PC-3 (cell line): ENCODE measurements around the gene DNAJB4. TPM values are rescaled to one million over a fixed set of nuclear protein-coding genes. Genes with fewer than 3 reads are reported as not detected.

ENCODE experiments used
- ATAC-seq: fragments of 200-7000 bp; cut with Tn5 transposase; 2 replicates; pipeline ENCODE4 v1.9.1; 2020; ENCODE audit warnings: mild to moderate bottlenecking, moderate library complexity
- BruUV-seq: library from RNA; stranded (reverse); fragments of 400-500 nt; replicated peaks from 2 replicates; lab custom pipeline; 2021; lab: Mats Ljungman, UMichigan
- CTCF ChIA-PET: fragments of 300-600 bp; sonication (Branson Sonifier 250); formaldehyde crosslinking; loops from one replicate; lab custom pipeline; 2022; ENCODE audit warnings: antibody characterized with exemption; lab: Charles Lee
- POLR2A ChIA-PET: fragments of 300-600 bp; sonication (Branson Sonifier 250); formaldehyde crosslinking; loops from one replicate; lab custom pipeline; 2022; ENCODE audit warnings: antibody characterized with exemption; ENCODE audit not compliant: unreplicated experiment; lab: Charles Lee
- DNase-seq: peaks from one replicate; pipeline ENCODE4 v3.0.0-alpha.2; 2015
- H2AFZ ChIP-seq: fragments of 300-600 bp; sonication (generic); 2 replicates; pipeline ENCODE4 v1.6.0; 2016; ENCODE audit warnings: antibody characterized with exemption, low read length
- H3F3A ChIP-seq: fragments of 300-600 bp; sonication (generic); one replicate; pipeline ENCODE4 v1.6.0; 2017; ENCODE audit warnings: antibody characterized with exemption, low read length, control low read depth, mild to moderate bottlenecking; ENCODE audit not compliant: unreplicated experiment
- H3K27ac ChIP-seq: fragments of 300-600 bp; sonication (generic); 2 replicates; pipeline ENCODE4 v1.5.1; 2016; ENCODE audit warnings: mild to moderate bottlenecking, low read length
- H3K27me3 ChIP-seq: fragments of 300-600 bp; sonication (generic); 2 replicates; pipeline ENCODE4 v1.6.1; 2016; ENCODE audit warnings: low read length, mixed read lengths
- H3K36me3 ChIP-seq: fragments of 300-600 bp; sonication (generic); 2 replicates; pipeline ENCODE4 v1.6.1; 2016; ENCODE audit warnings: low read depth, mixed run types, low read length, mixed read lengths
- H3K4me1 ChIP-seq: fragments of 300-600 bp; sonication (generic); 2 replicates; pipeline ENCODE4 v1.5.1; 2016; ENCODE audit warnings: low read length; ENCODE audit not compliant: insufficient read depth
- H3K4me2 ChIP-seq: fragments of 300-600 bp; sonication (generic); 2 replicates; pipeline ENCODE4 v1.6.0; 2016; ENCODE audit warnings: low read length
- H3K4me3 ChIP-seq: fragments of 300-600 bp; sonication (generic); 2 replicates; pipeline ENCODE4 v1.5.1; 2016; ENCODE audit warnings: mild to moderate bottlenecking, low read length, mixed read lengths
- H3K79me2 ChIP-seq: fragments of 300-600 bp; sonication (generic); 2 replicates; pipeline ENCODE4 v1.6.1; 2017; ENCODE audit warnings: low read length, mixed read lengths
- H3K9ac ChIP-seq: fragments of 300-600 bp; sonication (generic); 2 replicates; pipeline ENCODE4 v1.6.0; 2016; ENCODE audit warnings: mild to moderate bottlenecking, low read length
- H3K9me2 ChIP-seq: fragments of 300-600 bp; sonication (generic); replicated peaks from 2 replicates; pipeline ENCODE4 v1.6.1; 2016; ENCODE audit warnings: mixed run types, low read length, mixed read lengths
- H3K9me3 ChIP-seq: fragments of 300-600 bp; sonication (generic); 2 replicates; pipeline ENCODE4 v1.6.1; 2016; ENCODE audit warnings: low read length, mixed read lengths
- H4K20me1 ChIP-seq: fragments of 300-600 bp; sonication (generic); 2 replicates; pipeline ENCODE4 v1.6.1; 2016; ENCODE audit warnings: low read length, mixed read lengths
- EZH2 ChIP-seq: fragments of 300-600 bp; sonication (generic); IDR thresholded peaks from one replicate; pipeline ENCODE4 v1.6.1; 2017; ENCODE audit warnings: antibody characterized with exemption, mild to moderate bottlenecking, low read length; ENCODE audit not compliant: unreplicated experiment
- EZH2phosphoT487 ChIP-seq: fragments of 300-600 bp; sonication (generic); IDR thresholded peaks from 2 replicates; pipeline ENCODE4 v1.6.1; 2018; ENCODE audit warnings: mild to moderate bottlenecking, antibody characterized with exemption, low read length, borderline replicate concordance
- intact Hi-C: fragments of 100-400 bp; cut with micrococcal nuclease; formaldehyde crosslinking; loops from 2 replicates; pipeline ENCODE4 v1.9.0; 2023
- total RNA-seq: library from RNA; depleted of rRNA; stranded (reverse); fragments of >200 nt; gene quantifications from 2 replicates; pipeline ENCODE4 v1.2.3, GENCODE V29; 2014
- TF ChIP-seq, protein P1 (sequence below): fragments of 300-600 bp; sonication (generic); conservative IDR thresholded peaks from 2 replicates; pipeline ENCODE4 v1.5.1; 2017; ENCODE audit warnings: antibody characterized with exemption, low read depth, mild to moderate bottlenecking, low read length

Gene DNAJB4
- total RNA-seq, 1 experiment from 2014 or later: 4.5 TPM

DNA sequence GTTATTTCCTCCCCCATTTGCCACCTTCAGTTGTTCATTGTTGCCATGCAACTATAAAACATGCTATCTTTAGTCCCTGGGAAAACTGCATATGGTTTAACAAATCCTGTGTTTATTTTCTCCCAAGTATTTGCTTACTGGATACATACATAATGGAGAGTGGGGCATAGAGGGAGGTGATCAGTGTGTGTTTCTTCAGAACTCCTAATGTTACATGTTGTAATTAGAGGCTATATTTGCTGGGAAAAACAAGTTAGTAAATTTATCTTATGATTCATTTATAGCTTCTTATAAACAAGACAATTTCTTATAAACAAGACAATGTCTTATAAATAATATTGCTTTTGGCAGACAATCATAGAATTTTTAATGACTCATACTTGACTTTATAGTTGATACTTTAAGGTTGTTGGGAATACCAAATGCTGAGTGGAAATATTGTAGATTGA, 33.8 kb downstream of the DNAJB4 start:
- peak overlapping the region; percentile 25; the same call in 1 of the 2 replicates for H3K9ac ChIP-seq
- no peak for TF ChIP-seq EZH2phosphoT487
- TF ChIP-seq, protein P1, sequence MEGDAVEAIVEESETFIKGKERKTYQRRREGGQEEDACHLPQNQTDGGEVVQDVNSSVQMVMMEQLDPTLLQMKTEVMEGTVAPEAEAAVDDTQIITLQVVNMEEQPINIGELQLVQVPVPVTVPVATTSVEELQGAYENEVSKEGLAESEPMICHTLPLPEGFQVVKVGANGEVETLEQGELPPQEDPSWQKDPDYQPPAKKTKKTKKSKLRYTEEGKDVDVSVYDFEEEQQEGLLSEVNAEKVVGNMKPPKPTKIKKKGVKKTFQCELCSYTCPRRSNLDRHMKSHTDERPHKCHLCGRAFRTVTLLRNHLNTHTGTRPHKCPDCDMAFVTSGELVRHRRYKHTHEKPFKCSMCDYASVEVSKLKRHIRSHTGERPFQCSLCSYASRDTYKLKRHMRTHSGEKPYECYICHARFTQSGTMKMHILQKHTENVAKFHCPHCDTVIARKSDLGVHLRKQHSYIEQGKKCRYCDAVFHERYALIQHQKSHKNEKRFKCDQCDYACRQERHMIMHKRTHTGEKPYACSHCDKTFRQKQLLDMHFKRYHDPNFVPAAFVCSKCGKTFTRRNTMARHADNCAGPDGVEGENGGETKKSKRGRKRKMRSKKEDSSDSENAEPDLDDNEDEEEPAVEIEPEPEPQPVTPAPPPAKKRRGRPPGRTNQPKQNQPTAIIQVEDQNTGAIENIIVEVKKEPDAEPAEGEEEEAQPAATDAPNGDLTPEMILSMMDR: no peak
- TF ChIP-seq EZH2: no peak

GRCh38 chr1:78040484-78041089, 35.8 kb downstream of the DNAJB4 start:
- intact Hi-C loops: no loop called here
- Histone ChIP-seq H3K27ac (no peak overlapping the region), H3F3A (no peaks in the 10 kb centered on the region), H2AFZ (no peak overlapping the region), H3K27me3 (no peaks in the 10 kb centered on the region), H3K36me3 (no peaks in the 10 kb centered on the region), H4K20me1 (no peaks in the 10 kb centered on the region), H3K9me3 (no peaks in the 10 kb centered on the region), H3K9ac (no peak overlapping the region), H3K4me1 (peaks cover 13% of the 10 kb centered on the region), H3K9me2 (no peaks in the 10 kb centered on the region), H3K4me3 (no peak overlapping the region), H3K79me2 (no peaks in the 10 kb centered on the region), H3K4me2 (no peak overlapping the region)
- ChIA-PET CTCF (interaction anchor here (0.6 kb wide), 1 partner anchor 65 kb away, joined by 3 read pairs; no protein-coding TSS in a partner anchor), POLR2A (no interaction called here)
- BruUV-seq: no TSS peak
- no peak for DNase-seq
- TF ChIP-seq, protein P1: no peak
- no peak for TF ChIP-seq EZH2phosphoT487
- TF ChIP-seq EZH2: no peak
- ATAC-seq: no peak

More for the DNA sequence above, 33.8 kb downstream of the DNAJB4 start:
- ATAC-seq: peak; percentile 85
- H3K27me3 ChIP-seq: no peaks in the 10 kb centered on the region
- peak; percentile 79 for DNase-seq
- no peaks in the 10 kb centered on the region for H4K20me1 ChIP-seq
- no peaks in the 10 kb centered on the region for H3K9me3 ChIP-seq
- H3K4me3 ChIP-seq: no peak overlapping the region
- H3K36me3 ChIP-seq: no peaks in the 10 kb centered on the region
- ChIA-PET CTCF (interaction anchor here (0.6 kb wide), 1 partner anchor 420 kb away, joined by 3 read pairs; no protein-coding TSS in a partner anchor), POLR2A (interaction anchor here (1.0 kb wide), 1 partner anchor 34 kb away, joined by 8 read pairs; the partner anchor contains the start of gene DNAJB4)
- intact Hi-C loops: loop anchor here (1.0 to 2.0 kb wide), 4 partner anchors 32 to 59 kb away; partner anchors contain the start of genes DNAJB4 and FUBP1
- H2AFZ ChIP-seq: no peak overlapping the region
- no peaks in the 10 kb centered on the region for H3K9me2 ChIP-seq
- H3K27ac ChIP-seq: peak overlapping the region; percentile 74
- H3F3A ChIP-seq: no peaks in the 10 kb centered on the region
- peaks cover 13% of the 10 kb centered on the region for H3K4me1 ChIP-seq
- no peaks in the 10 kb centered on the region for H3K79me2 ChIP-seq
- no TSS peak for BruUV-seq
- H3K4me2 ChIP-seq: peak overlapping the region; percentile 24; the same call in 1 of the 2 replicates

- H4K20me1 ChIP-seq: no peaks in the 10 kb centered on the region
- ATAC-seq: no peak
- H3K4me3 ChIP-seq: no peak overlapping the region
- H3F3A ChIP-seq: no peaks in the 10 kb centered on the region
- no peaks in the 10 kb centered on the region for H3K9me3 ChIP-seq
- H3K4me1 ChIP-seq: peaks cover 6% of the 10 kb centered on the region
- BruUV-seq: no TSS peak
- TF ChIP-seq EZH2phosphoT487 (no peak), EZH2 (no peak)
- TF ChIP-seq, protein P1: no peak
- no peak overlapping the region for H3K9ac ChIP-seq
- H3K36me3 ChIP-seq: no peaks in the 10 kb centered on the region
- ChIA-PET CTCF (no interaction called here), POLR2A (no interaction called here)
- no peaks in the 10 kb centered on the region for H3K79me2 ChIP-seq
- H3K27me3 ChIP-seq: no peaks in the 10 kb centered on the region
- DNase-seq: no peak
- H3K9me2 ChIP-seq: no peaks in the 10 kb centered on the region
- H3K27ac ChIP-seq: no peak overlapping the region
- H2AFZ ChIP-seq: no peak overlapping the region
- intact Hi-C loops: no loop called here
- H3K4me2 ChIP-seq: no peak overlapping the region
Measured at GRCh38 chr1:78043436-78043835, 38.7 kb downstream of the DNAJB4 start.
